HepG2 (cell line): ENCODE measurements around the gene CRIP1. TPM values are rescaled to one million over a fixed set of nuclear protein-coding genes. Genes with fewer than 3 reads are reported as not detected.
A peak's percentile ranks its signal among the peaks of the same experiment; 100 is the strongest.

ENCODE experiments used
- ATAC-seq: fragments of 200-7000 bp; cut with Tn5 transposase; 3 replicates; pipeline ENCODE4 v1.9.1; 2020; ENCODE audit warnings: mild to moderate bottlenecking, moderate library complexity
- Bru-seq: library from RNA; stranded (reverse); fragments of 400-500 nt; gene quantifications from one replicate; lab custom pipeline; 2021; lab: Mats Ljungman, UMichigan
- BruChase-seq, 2 experiments: library from RNA; stranded (reverse); fragments of 400-500 nt; gene quantifications; one replicate each; lab custom pipeline; 2021; lab: Mats Ljungman, UMichigan
- BruUV-seq: library from RNA; stranded (reverse); fragments of 400-500 nt; replicated peaks from 2 replicates; lab custom pipeline; 2021; lab: Mats Ljungman, UMichigan
- CTCF ChIA-PET: fragments of 300-600 bp; formaldehyde crosslinking; extraction: SDS; loops from one replicate; lab custom pipeline; 2021; ENCODE audit warnings: low total read pairs, inconsistent platforms, low intra/inter-chr PET ratio; lab: Yijun Ruan, JAX
- POLR2A ChIA-PET: fragments of 350-600 bp; sonication (Branson Sonifier 250); formaldehyde crosslinking; loops from one replicate; lab custom pipeline; 2020; ENCODE audit warnings: antibody characterized with exemption, inconsistent platforms; lab: Yijun Ruan, JAX
- DNase-seq: peaks from one replicate; pipeline ENCODE4 v3.0.0-alpha.2; 2015; ENCODE audit warnings: low spot score
- FAIRE-seq: peaks from 3 replicates; lab custom pipeline; 2011; peaks lifted over from hg19 to GRCh38; lab: Jason Lieb, UNC
- H2AFZ ChIP-seq: one replicate; pipeline ENCODE4 v1.6.1; 2011; ENCODE audit warnings: low read length, inconsistent platforms
- H3K27ac ChIP-seq: fragments of 300-600 bp; 3 replicates; pipeline ENCODE4 v1.8.0; 2011; ENCODE audit warnings: mixed run types, mild to moderate bottlenecking, mixed read lengths, low read length, inconsistent platforms; ENCODE audit not compliant: insufficient read depth; ENCODE audit errors: extremely low read length
- H3K27me3 ChIP-seq, 2 experiments: fragments of 200-600 bp in 1 of 2; 2 replicates in 1 of 2; 3 replicates in 1 of 2; pipeline versions ENCODE4 v1.6.0 to v1.8.0; 2011; ENCODE audit warnings: low read length in 2 of 2, mild to moderate bottlenecking in 2 of 2, moderate library complexity in 2 of 2, inconsistent platforms in 1 of 2; ENCODE audit not compliant: insufficient read depth in 2 of 2, control insufficient read depth in 1 of 2
- H3K36me3 ChIP-seq, 2 experiments: fragments of 200-600 bp in 1 of 2; replicated peaks in 1 of 2; 2 replicates in 1 of 2; 3 replicates in 1 of 2; pipeline versions ENCODE4 v1.5.1 to v1.8.0; 2011; ENCODE audit warnings: low read length in 2 of 2, inconsistent platforms in 1 of 2; ENCODE audit not compliant: insufficient read depth in 2 of 2, control insufficient read depth in 1 of 2
- H3K4me1 ChIP-seq: 2 replicates; pipeline ENCODE4 v1.5.1; 2012; ENCODE audit warnings: low read length, inconsistent platforms; ENCODE audit not compliant: insufficient read depth
- H3K4me2 ChIP-seq: 2 replicates; pipeline ENCODE4 v1.6.0; 2011; ENCODE audit warnings: low read depth, low read length, inconsistent platforms
- H3K4me3 ChIP-seq, 3 experiments: fragments of 200-600 bp in 1 of 3; sonication (generic), shearing (Covaris generic) in 1 of 3; replicated peaks in 1 of 3; 2 replicates each; pipeline ENCODE4 v1.5.1; 2011 to 2016; ENCODE audit warnings: low read length in 3 of 3, inconsistent platforms in 2 of 3, low read depth in 2 of 3, mild to moderate bottlenecking in 2 of 3, control low read depth in 1 of 3, mixed read lengths in 1 of 3; ENCODE audit not compliant: insufficient read depth in 1 of 3
- H3K79me2 ChIP-seq: one replicate; pipeline ENCODE4 v1.6.1; 2011; ENCODE audit warnings: low read length, inconsistent platforms; ENCODE audit not compliant: insufficient read depth
- H3K9ac ChIP-seq: 2 replicates; pipeline ENCODE4 v1.6.0; 2011; ENCODE audit warnings: mild to moderate bottlenecking, low read depth, low read length, inconsistent platforms; ENCODE audit not compliant: insufficient read depth
- H3K9me3 ChIP-seq: 2 replicates; pipeline ENCODE4 v1.5.1; 2012; ENCODE audit warnings: mild to moderate bottlenecking, low read length
- H4K20me1 ChIP-seq: 2 replicates; pipeline ENCODE4 v1.6.0; 2011; ENCODE audit warnings: inconsistent platforms, mild to moderate bottlenecking, low read length, moderate library complexity; ENCODE audit not compliant: insufficient read depth
- CHD4 ChIP-seq: fragments of 200-600 bp; sonication (generic); IDR thresholded peaks from 2 replicates; pipeline ENCODE4 v1.7.0; 2017; ENCODE audit warnings: mild to moderate bottlenecking, low read length, borderline replicate concordance
- HINFP ChIP-seq: sonication (generic); formaldehyde crosslinking; IDR thresholded peaks from 2 replicates; pipeline ENCODE4 v1.4.0; 2020; ENCODE audit warnings: low read depth, mild to moderate bottlenecking, missing genetic modification reagents
- HMG20A ChIP-seq: IDR thresholded peaks from 2 replicates; pipeline ENCODE4 v1.6.1; 2016; ENCODE audit warnings: borderline replicate concordance
- HNRNPK ChIP-seq: fragments of 200-400 bp; formaldehyde crosslinking; IDR thresholded peaks from 2 replicates; pipeline ENCODE4 v1.6.1; 2018; ENCODE audit warnings: low read length, low read depth, moderate library complexity, mild to moderate bottlenecking; ENCODE audit not compliant: poor library complexity, severe bottlenecking
- ISX ChIP-seq: sonication (generic); formaldehyde crosslinking; conservative IDR thresholded peaks from 2 replicates; pipeline ENCODE4 v1.5.0; 2020; ENCODE audit warnings: missing genetic modification reagents
- MTF2 ChIP-seq: sonication (generic); formaldehyde crosslinking; IDR thresholded peaks from 2 replicates; pipeline ENCODE4 v1.5.0; 2020; ENCODE audit warnings: missing genetic modification reagents, borderline replicate concordance
- NR2F2 ChIP-seq: IDR thresholded peaks from 2 replicates; pipeline ENCODE4 v1.6.1; 2012; ENCODE audit warnings: low read depth, inconsistent platforms, borderline replicate concordance
- POLR2A ChIP-seq, 2 experiments: IDR thresholded peaks; 2 replicates each; pipeline ENCODE4 v1.6.1; 2011; ENCODE audit warnings: low read depth in 2 of 2, low read length in 2 of 2, mild to moderate bottlenecking in 1 of 2, moderate library complexity in 1 of 2; ENCODE audit not compliant: insufficient read depth in 1 of 2
- SSRP1 ChIP-seq: IDR thresholded peaks from 2 replicates; pipeline ENCODE4 v1.6.1; 2016; ENCODE audit warnings: control low read depth
- STAT5B ChIP-seq: sonication (generic); formaldehyde crosslinking; IDR thresholded peaks from 2 replicates; pipeline ENCODE4 v1.4.0; 2020; ENCODE audit warnings: missing genetic modification reagents
- TRAFD1 ChIP-seq: sonication (generic); formaldehyde crosslinking; IDR thresholded peaks from 2 replicates; pipeline ENCODE4 v1.5.1; 2020; ENCODE audit warnings: missing genetic modification reagents, mild to moderate bottlenecking, borderline replicate concordance
- ZFP62 ChIP-seq: sonication (generic); formaldehyde crosslinking; IDR thresholded peaks from 2 replicates; pipeline ENCODE4 v1.4.0; 2020; ENCODE audit warnings: missing genetic modification reagents
- ZNF496 ChIP-seq: sonication (generic); formaldehyde crosslinking; IDR thresholded peaks from 2 replicates; pipeline ENCODE4 v1.8.1; 2023; ENCODE audit warnings: mild to moderate bottlenecking, moderate library complexity, missing genetic modification reagents; ENCODE audit not compliant: insufficient replicate concordance
- ZNF543 ChIP-seq: sonication (generic); formaldehyde crosslinking; IDR thresholded peaks from 2 replicates; pipeline ENCODE4 v1.4.0; 2020; ENCODE audit warnings: mild to moderate bottlenecking, missing genetic modification reagents
- ZNF629 ChIP-seq: sonication (generic); formaldehyde crosslinking; conservative IDR thresholded peaks from 2 replicates; pipeline ENCODE4 v1.5.0; 2020; ENCODE audit warnings: missing genetic modification reagents
- whole genome bisulfite sequencing: methylation state at CpG from one replicate; pipeline ENCODE4 v1.1.6; 2017; ENCODE audit warnings: low lambda C conversion rate; 5-methylcytosine and 5-hydroxymethylcytosine counted together
- in situ Hi-C: cut with HindIII; loops from 2 replicates; pipeline ENCODE4 v1.10.0; 2017; ENCODE audit warnings: low pct_unique_long_range_greater_than_20kb; ENCODE audit not compliant: extremely low pct_ligation_motif_present
- intact Hi-C: fragments of 100-400 bp; cut with micrococcal nuclease; formaldehyde crosslinking; loops from one replicate; pipeline ENCODE4 v1.10.0; 2022; ENCODE audit not compliant: unreplicated experiment
- long read RNA-seq, 2 experiments: library from RNA in 1 of 2; library from polyadenylated mRNA in 1 of 2; stranded (forward) in 1 of 2; unstranded in 1 of 2; transcript quantifications; one replicate each; pipeline ENCODE4 v2.0.0, GENCODE V29; 2019 to 2022
- polyA minus RNA-seq, 3 experiments: library from RNA; depleted of rRNA, polyadenylated mRNA; stranded (reverse); fragments of >200 nt; gene quantifications; 2 replicates each; pipeline ENCODE4 v1.2.3, GENCODE V29; 2011; ENCODE audit warnings: low replicate concordance in 1 of 3
- polyA plus RNA-seq, 8 experiments: library from polyadenylated mRNA; depleted of rRNA in 3 of 8; stranded (reverse) in 7 of 8; unstranded in 1 of 8; fragments of >200 nt; fragmentation: Illumina TruSeq in 4 of 8; extraction: Trizol in 4 of 8; gene quantifications; 2 replicates each; pipeline versions ENCODE4 v1.2.1 to v1.2.3, GENCODE V29; 2011 to 2016; ENCODE audit warnings: low read depth in 4 of 8, missing spikeins in 1 of 8, mixed read lengths in 1 of 8; ENCODE audit not compliant: insufficient read depth in 1 of 8
- total RNA-seq, 5 experiments: library from RNA; depleted of rRNA; stranded (reverse); fragments of >200 nt; fragmentation: Illumina TruSeq; extraction: Trizol; gene quantifications; 2 replicates each; pipeline ENCODE4 v1.2.3, GENCODE V29; 2016; ENCODE audit warnings: low read depth in 1 of 5

The CRIP1 gene
- 53.9 and 59.7 TPM in 2 replicates for total RNA-seq (2016; rRNA removed; fragmentation: Illumina TruSeq; extraction: Trizol)
- 18.2 and 27.4 TPM in 2 replicates for total RNA-seq (2016; cell fraction: cytosol; rRNA removed; fragmentation: Illumina TruSeq; extraction: Trizol; ENCODE audit: low read depth)
- 53.1 and 55.2 TPM in 2 replicates for total RNA-seq (2016; cell fraction: insoluble cytoplasmic fraction; rRNA removed; fragmentation: Illumina TruSeq; extraction: Trizol)
- total RNA-seq (2016; cell fraction: membrane; rRNA removed; fragmentation: Illumina TruSeq; extraction: Trizol): 23.1 and 27.8 TPM in 2 replicates
- total RNA-seq (2016; cell fraction: nucleus; rRNA removed; fragmentation: Illumina TruSeq; extraction: Trizol): 25.3 and 26.5 TPM in 2 replicates
- polyA plus RNA-seq (2011; rRNA removed): 59.5 and 62.2 TPM in 2 replicates
- 27.8 and 82.6 TPM in 2 replicates for polyA plus RNA-seq (2011; cell fraction: cytosol; rRNA removed)
- 47.3 and 55.5 TPM in 2 replicates for polyA plus RNA-seq (2011; cell fraction: nucleus; rRNA removed)
- 46.4 and 49.2 TPM in 2 replicates for polyA plus RNA-seq (2012)
- 85.4 and 115 TPM in 2 replicates for polyA plus RNA-seq (2016; cell fraction: cytosol; fragmentation: Illumina TruSeq; extraction: Trizol; ENCODE audit: low read depth)
- 142 and 159 TPM in 2 replicates for polyA plus RNA-seq (2016; cell fraction: insoluble cytoplasmic fraction; fragmentation: Illumina TruSeq; extraction: Trizol; ENCODE audit: low read depth)
- polyA plus RNA-seq (2016; cell fraction: membrane; fragmentation: Illumina TruSeq; extraction: Trizol; ENCODE audit: low read depth): 67.3 and 82.2 TPM in 2 replicates
- 136 and 137 TPM in 2 replicates for polyA plus RNA-seq (2016; cell fraction: nucleus; fragmentation: Illumina TruSeq; extraction: Trizol; ENCODE audit: insufficient read depth, low read depth)
- polyA minus RNA-seq (2011; rRNA and poly(A)+ RNA removed; ENCODE audit: low replicate concordance): 24.8 and 136 TPM in 2 replicates
- 20.6 and 28.4 TPM in 2 replicates for polyA minus RNA-seq (2011; cell fraction: cytosol; rRNA and poly(A)+ RNA removed)
- 4.7 and 11.8 TPM in 2 replicates for polyA minus RNA-seq (2011; cell fraction: nucleus; rRNA and poly(A)+ RNA removed)
- Bru-seq, nascent RNA: percentile 34 among the genes with signal in this experiment
- BruChase-seq, experiment 1, labeled RNA remaining after a 6-hour chase: percentile 42 among the genes with signal in this experiment
- BruChase-seq, experiment 2, labeled RNA remaining after a 2-hour chase: percentile 36 among the genes with signal in this experiment
- long read RNA-seq, experiment 1, transcript CRIP1-201 (5 exons, 1,311 nt): major isoform, 156 of 159 reads
- long read RNA-seq, experiment 1, partial matches to known transcripts: 0 of 159 reads
- long read RNA-seq, experiment 1, other reads (novel, unspliced or antisense): 3 of 159 reads
- long read RNA-seq, experiment 2, transcript CRIP1-201 (5 exons, 1,311 nt): major isoform, 128 of 152 reads
- long read RNA-seq, experiment 2, partial matches to known transcripts: 3 of 152 reads
- long read RNA-seq, experiment 2, other reads (novel, unspliced or antisense): 18 of 152 reads

GRCh38 chr14:105486163-105486973 lies at the start of gene CRIP1:
Gene CRIP1, plus strand, starts transcription at chr14:105486886. Its CDS starts 374 bp downstream, at chr14:105487260.
- Histone ChIP-seq H3K9ac (peak within 1 kb of the TSS; percentile 75), H3K4me1 (peaks cover 70% of the 10 kb centered on the region), H3K27ac (peak within 1 kb of the TSS; percentile 39), H3K36me3 (no peaks in the 10 kb centered on the region), H4K20me1 (no peaks in the 10 kb centered on the region), H2AFZ (no peak within 1 kb of the TSS), H3K27me3 (peaks cover 2 to 32% of the 10 kb centered on the region in 2 experiments; a peak in 4 of 5 replicates), H3K9me3 (no peaks in the 10 kb centered on the region), H3K4me2 (peak within 1 kb of the TSS; percentile 98), H3K4me3 (peak within 1 kb of the TSS; percentile 57 to 76 (median 68)), H3K79me2 (no peaks in the 10 kb centered on the region)
- 8% methylated on average over 2 of the region's 56 CpGs for WGBS
- ChIA-PET POLR2A (interaction anchor here (0.8 to 1.1 kb wide), 4 partner anchors 10 to 88 kb away, joined by 3 read pairs; partner anchors contain the start of gene TEX22), CTCF (interaction anchor here (1.6 to 1.7 kb wide), 2 partner anchors 38 to 116 kb away, joined by 6 to 13 read pairs; no protein-coding TSS in a partner anchor)
- intact Hi-C loops (loop anchor here (5.0 kb wide), 1 partner anchor 74 kb away; no protein-coding TSS in a partner anchor), in situ Hi-C loops (loop anchor here (5.0 kb wide), 2 partner anchors 41 to 109 kb away; partner anchors contain the start of gene TMEM121)
- ATAC-seq (no peak), FAIRE-seq (no peak), DNase-seq (no peak)
- BruUV-seq: no TSS peak
- no peak for TF ChIP-seq ZNF629 (CRISPR knock-in tag)
- peak; percentile 31; the same call in 1 of the 2 replicates for TF ChIP-seq ZNF543 (CRISPR knock-in tag)
- no peak for TF ChIP-seq TRAFD1 (CRISPR knock-in tag)
- TF ChIP-seq ISX (CRISPR knock-in tag): no peak
- TF ChIP-seq MTF2 (CRISPR knock-in tag): 0 out of 2 replicates have a peak, but pooled peaks have one; percentile 30
- no peak for TF ChIP-seq ZNF496 (CRISPR knock-in tag)
- no peak for TF ChIP-seq POLR2A (IDR thresholded peaks at IDR 0.05; ENCODE audit: insufficient read depth in 1 of 2, low read depth in 2 of 2, low read length in 2 of 2)
- peak; percentile 99 for TF ChIP-seq HINFP (CRISPR knock-in tag)
- no peak for TF ChIP-seq SSRP1
- TF ChIP-seq ZFP62 (CRISPR knock-in tag): no peak
- TF ChIP-seq HNRNPK: peak; percentile 10
- no peak for TF ChIP-seq CHD4
- no peak for TF ChIP-seq STAT5B (CRISPR knock-in tag)
- TF ChIP-seq NR2F2: no peak
- no peak for TF ChIP-seq HMG20A (CRISPR knock-in tag)
